SH-SY5Y (cell line): ENCODE results near the gene ZC3H12A.

ENCODE experiments used
- GATA2 ChIP-seq: IDR thresholded peaks from 2 replicates; pipeline ENCODE4 v1.6.1; 2011; ENCODE audit warnings: mild to moderate bottlenecking, low read depth, low read length
- GATA3 ChIP-seq: IDR thresholded peaks from 2 replicates; pipeline ENCODE4 v1.6.1; 2011; ENCODE audit warnings: low read depth, mild to moderate bottlenecking, low read length, moderate library complexity

DNA sequence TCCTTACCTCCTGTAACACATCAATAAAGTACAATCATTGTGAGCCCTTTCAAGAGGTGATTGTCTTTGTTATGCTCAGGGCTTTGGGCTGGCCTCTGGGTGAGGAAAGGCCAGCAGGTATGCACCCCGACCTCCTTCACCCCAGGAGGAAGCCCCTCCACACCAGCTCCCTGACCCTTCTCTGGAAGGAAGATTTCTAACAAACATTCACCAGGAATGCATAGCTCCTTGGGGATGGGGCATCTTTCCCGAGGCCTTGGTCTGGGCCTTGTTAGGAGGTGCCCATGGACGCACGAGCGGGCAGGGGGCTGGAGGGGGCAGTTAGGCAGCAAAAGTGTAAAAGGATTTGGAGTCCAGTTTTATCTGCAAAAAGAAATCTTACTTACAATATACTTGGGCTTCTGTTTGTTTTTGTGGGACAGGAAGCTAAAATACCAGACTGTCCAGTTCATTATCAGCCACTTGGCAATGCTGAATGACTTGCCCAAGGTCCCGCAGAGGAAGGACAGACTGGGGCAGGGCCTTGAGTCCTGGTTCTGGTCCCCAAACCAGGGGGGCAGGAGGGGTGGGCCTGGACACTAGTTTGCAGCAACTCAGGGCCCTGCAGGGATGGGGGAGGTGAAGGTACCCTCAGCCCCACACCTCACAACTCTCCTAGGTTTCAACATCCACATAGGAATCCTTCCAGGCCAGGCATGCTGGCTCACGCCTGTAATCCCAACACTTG lies 10.1 kb downstream of the ZC3H12A start:
- TF ChIP-seq GATA3 (no peak), GATA2 (no peak)
